Activated CD4-positive, alpha-beta memory T cell treated with anti-CD3 and anti-CD28 coated beads for 36 hours (primary cell): ENCODE measurements around the gene TIAM1. TPM values are rescaled to one million over a fixed set of nuclear protein-coding genes. Genes with fewer than 3 reads are reported as not detected.

Source experiments
- CTCF ChIA-PET: fragments of 350-600 bp; sonication (Branson Sonifier 250); formaldehyde crosslinking; loops from one replicate; lab custom pipeline; 2021; ENCODE audit warnings: antibody characterized with exemption, inconsistent platforms; lab: Charles Lee
- POLR2A ChIA-PET: fragments of 350-600 bp; sonication (Branson Sonifier 250); formaldehyde crosslinking; loops from one replicate; lab custom pipeline; 2021; ENCODE audit warnings: antibody characterized with exemption; lab: Charles Lee
- DNase-seq: peaks from one replicate; pipeline ENCODE4 v3.0.0-alpha.2; 2020
- H3K27ac Mint-ChIP-seq: one replicate; pipeline ENCODE4 v1.8.0; 2021; ENCODE audit warnings: mixed read lengths
- H3K27me3 Mint-ChIP-seq: one replicate; pipeline ENCODE4 v1.8.0; 2021; ENCODE audit warnings: mixed read lengths
- H3K36me3 Mint-ChIP-seq: one replicate; pipeline ENCODE4 v1.8.0; 2021; ENCODE audit warnings: mixed read lengths
- H3K4me1 Mint-ChIP-seq: one replicate; pipeline ENCODE4 v1.8.0; 2021; ENCODE audit warnings: low read depth, mixed read lengths
- H3K4me3 Mint-ChIP-seq: one replicate; pipeline ENCODE4 v1.8.0; 2021; ENCODE audit warnings: mild to moderate bottlenecking, mixed read lengths
- H3K9me3 Mint-ChIP-seq: one replicate; pipeline ENCODE4 v1.8.0; 2021; ENCODE audit warnings: mixed read lengths
- intact Hi-C: fragments of 100-400 bp; cut with micrococcal nuclease; formaldehyde crosslinking; loops from one replicate; pipeline ENCODE4 v1.15.1; 2023
- total RNA-seq, 2 experiments: library from RNA; stranded (reverse); gene quantifications; one replicate each; pipeline ENCODE4 v1.2.3, GENCODE V29; 2021

TIAM1 gene
- total RNA-seq, 2 experiments from 2014 or later: 74.8 to 74.9 TPM

GRCh38 chr21:31281561-31281960 lies 62.5 kb downstream of the TIAM1 start:
- ChIA-PET CTCF (no interaction called here), POLR2A (no interaction called here)
- Mint-ChIP-seq H3K27me3 (no peaks in the 10 kb centered on the region), H3K36me3 (peaks cover 3% of the 10 kb centered on the region), H3K9me3 (no peaks in the 10 kb centered on the region), H3K4me3 (no peak overlapping the region), H3K4me1 (peaks cover 37% of the 10 kb centered on the region), H3K27ac (no peak overlapping the region)
- no peak for DNase-seq
- intact Hi-C loops: no loop called here

DNA sequence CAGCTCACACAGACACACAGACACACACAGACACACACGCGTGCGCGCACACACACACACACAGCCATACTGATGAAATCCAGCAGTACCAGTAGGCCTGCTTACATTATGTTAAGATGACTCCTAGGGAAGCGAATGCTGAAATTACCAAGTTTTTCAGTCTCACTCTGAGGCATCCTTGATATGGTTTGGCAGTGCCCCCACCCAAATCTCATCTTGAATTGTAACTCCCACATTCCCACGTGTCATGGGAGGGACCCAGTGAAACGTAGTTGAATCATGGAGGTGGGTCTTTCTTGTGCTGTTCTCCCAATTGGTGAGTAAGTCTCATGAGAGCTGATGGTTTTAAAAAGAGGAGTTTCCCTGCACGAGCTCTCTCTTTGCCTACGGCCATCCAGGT lies 64.1 kb downstream of the TIAM1 start:
- H3K4me1 Mint-ChIP-seq: peaks cover 35% of the 10 kb centered on the region
- CTCF ChIA-PET: interaction anchor here (0.5 to 1.4 kb wide), 3 partner anchors 81 to 229 kb away, joined by 3 to 6 read pairs (median 3); no protein-coding TSS in a partner anchor
- H3K4me3 Mint-ChIP-seq: no peak overlapping the region
- H3K36me3 Mint-ChIP-seq: peaks cover 6% of the 10 kb centered on the region
- intact Hi-C loops: no loop called here
- peak; percentile 58 for DNase-seq
- H3K27me3 Mint-ChIP-seq: no peaks in the 10 kb centered on the region
- H3K27ac Mint-ChIP-seq: peak overlapping the region; percentile 9
- POLR2A ChIA-PET: no interaction called here
- H3K9me3 Mint-ChIP-seq: no peaks in the 10 kb centered on the region

GRCh38 chr21:31279214-31279613 lies 64.8 kb downstream of the TIAM1 start:
- no peaks in the 10 kb centered on the region for H3K9me3 Mint-ChIP-seq
- intact Hi-C loops: no loop called here
- DNase-seq: no peak
- H3K27me3 Mint-ChIP-seq: no peaks in the 10 kb centered on the region
- no peak overlapping the region for H3K4me3 Mint-ChIP-seq
- CTCF ChIA-PET: no interaction called here
- H3K36me3 Mint-ChIP-seq: peaks cover 7% of the 10 kb centered on the region
- no peak overlapping the region for H3K27ac Mint-ChIP-seq
- H3K4me1 Mint-ChIP-seq: peaks cover 32% of the 10 kb centered on the region
- POLR2A ChIA-PET: no interaction called here

DNA sequence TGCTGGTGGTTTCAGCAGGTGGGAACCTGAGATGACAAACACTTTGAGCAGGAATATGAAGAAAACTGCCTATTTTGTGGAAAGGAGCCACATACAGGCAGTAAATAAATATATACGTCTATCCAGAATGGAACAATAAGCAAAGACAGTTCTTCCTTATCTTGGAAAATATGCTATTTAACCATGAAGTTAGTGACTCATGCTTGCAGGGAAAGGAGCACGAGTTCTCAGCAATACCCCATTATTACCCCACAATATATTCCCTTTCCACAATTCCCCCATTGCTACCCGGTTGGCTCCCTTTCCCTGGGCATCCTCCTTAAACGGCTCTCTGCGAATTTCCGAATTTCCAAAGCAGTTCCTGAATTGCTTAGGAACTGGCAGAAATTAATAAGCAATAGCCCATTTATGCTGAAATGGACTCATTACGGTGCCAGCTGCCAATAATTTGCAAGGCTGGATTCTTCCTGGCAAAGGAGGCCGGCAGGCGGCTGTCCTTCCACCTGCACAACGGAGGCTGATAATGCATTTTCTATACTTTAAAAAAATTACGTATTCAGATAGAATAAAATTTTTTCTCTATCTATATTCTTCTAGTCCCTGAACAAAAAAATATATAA lies 65.4 kb downstream of the TIAM1 start:
- no peak overlapping the region for H3K27ac Mint-ChIP-seq
- no peak overlapping the region for H3K4me3 Mint-ChIP-seq
- intact Hi-C loops: no loop called here
- peaks cover 29% of the 10 kb centered on the region for H3K4me1 Mint-ChIP-seq
- H3K9me3 Mint-ChIP-seq: no peaks in the 10 kb centered on the region
- ChIA-PET POLR2A (no interaction called here), CTCF (no interaction called here)
- peaks cover 8% of the 10 kb centered on the region for H3K36me3 Mint-ChIP-seq
- no peak for DNase-seq
- H3K27me3 Mint-ChIP-seq: no peaks in the 10 kb centered on the region

DNA sequence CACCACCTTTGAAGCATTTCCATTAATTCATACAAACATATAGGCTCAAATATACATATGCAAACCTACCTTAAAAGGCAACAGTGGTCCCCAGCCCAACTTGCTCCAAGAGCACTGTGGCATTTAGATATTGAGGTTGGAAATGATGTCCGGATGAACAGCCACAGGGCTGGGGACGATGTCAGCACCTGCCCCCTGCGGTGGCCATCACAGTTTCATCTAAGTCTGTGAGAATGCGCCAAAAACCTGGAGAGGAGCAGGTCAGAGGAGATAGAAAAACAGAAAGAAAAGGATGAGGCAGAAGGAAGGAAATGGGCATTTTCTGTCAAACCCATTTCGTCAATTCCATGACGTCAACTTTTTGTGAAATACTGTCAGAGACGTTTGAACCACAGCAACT lies 67.4 kb downstream of the TIAM1 start:
- H3K36me3 Mint-ChIP-seq: peaks cover 12% of the 10 kb centered on the region
- H3K9me3 Mint-ChIP-seq: no peaks in the 10 kb centered on the region
- DNase-seq: no peak
- intact Hi-C loops: no loop called here
- CTCF ChIA-PET: interaction anchor here (1.1 kb wide), 1 partner anchor 76 kb away, joined by 3 read pairs; no protein-coding TSS in a partner anchor
- peaks cover 31% of the 10 kb centered on the region for H3K4me1 Mint-ChIP-seq
- no peak overlapping the region for H3K4me3 Mint-ChIP-seq
- POLR2A ChIA-PET: no interaction called here
- H3K27me3 Mint-ChIP-seq: no peaks in the 10 kb centered on the region
- H3K27ac Mint-ChIP-seq: no peak overlapping the region

- intact Hi-C loops: no loop called here
- Mint-ChIP-seq H3K27ac (no peak overlapping the region), H3K9me3 (no peaks in the 10 kb centered on the region), H3K36me3 (peaks cover 12% of the 10 kb centered on the region), H3K4me1 (peaks cover 31% of the 10 kb centered on the region), H3K27me3 (no peaks in the 10 kb centered on the region), H3K4me3 (no peak overlapping the region)
- DNase-seq: no peak
- CTCF ChIA-PET: interaction anchor here (1.1 kb wide), 1 partner anchor 75 kb away, joined by 3 read pairs; no protein-coding TSS in a partner anchor
- POLR2A ChIA-PET: no interaction called here
Measured at GRCh38 chr21:31275901-31276300, 68.2 kb downstream of the TIAM1 start.

DNA sequence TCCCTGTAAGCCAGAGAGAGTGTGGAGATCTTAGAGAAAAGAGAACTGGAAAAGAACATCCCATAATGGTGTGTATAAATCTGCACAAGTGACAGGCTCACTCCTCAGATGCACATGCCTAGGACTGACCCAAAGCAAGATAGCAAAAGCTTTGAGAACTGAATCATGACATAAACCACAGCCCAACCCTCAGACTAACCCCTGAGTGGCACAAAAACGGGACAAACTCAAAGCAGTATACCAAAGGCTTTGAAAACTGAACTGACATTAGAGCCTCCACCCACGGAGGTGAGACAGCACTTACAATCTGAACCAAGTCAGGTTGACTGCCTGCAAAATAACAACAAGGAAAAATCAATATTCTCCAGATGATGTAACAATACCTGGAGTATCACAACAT lies 70.8 kb downstream of the TIAM1 start:
- peak; percentile 67 for DNase-seq
- Mint-ChIP-seq H3K4me1 (peaks cover 22% of the 10 kb centered on the region), H3K36me3 (peaks cover 15% of the 10 kb centered on the region), H3K9me3 (no peaks in the 10 kb centered on the region), H3K4me3 (no peak overlapping the region), H3K27me3 (no peaks in the 10 kb centered on the region), H3K27ac (peak overlapping the region; percentile 14)
- ChIA-PET CTCF (interaction anchor here (0.6 to 1.0 kb wide), 2 partner anchors 74 to 78 kb away, joined by 3 to 4 read pairs; no protein-coding TSS in a partner anchor), POLR2A (interaction anchor here (1.0 kb wide), 2 partner anchors 54 to 89 kb away, joined by 3 to 5 read pairs; no protein-coding TSS in a partner anchor)
- intact Hi-C loops: loop anchor here (1.0 to 2.0 kb wide), 3 partner anchors 21 to 72 kb away; partner anchors contain the start of gene TIAM1

GRCh38 chr21:31268090-31268489 lies 76.0 kb downstream of the TIAM1 start:
- intact Hi-C loops: no loop called here
- H3K4me3 Mint-ChIP-seq: peak overlapping the region; percentile 21
- CTCF ChIA-PET: interaction anchor here (1.2 to 1.4 kb wide), 2 partner anchors 291 to 312 kb away, joined by 4 to 6 read pairs; no protein-coding TSS in a partner anchor

GRCh38 chr21:31267644-31268043 lies 76.4 kb downstream of the TIAM1 start:
- Mint-ChIP-seq H3K9me3 (no peaks in the 10 kb centered on the region), H3K4me3 (peak overlapping the region; percentile 21), H3K27ac (no peak overlapping the region), H3K27me3 (no peaks in the 10 kb centered on the region), H3K4me1 (peaks cover 29% of the 10 kb centered on the region), H3K36me3 (peaks cover 33% of the 10 kb centered on the region)
- ChIA-PET CTCF (interaction anchor here (1.2 to 1.4 kb wide), 2 partner anchors 292 to 313 kb away, joined by 4 to 6 read pairs; no protein-coding TSS in a partner anchor), POLR2A (no interaction called here)
- DNase-seq: no peak
- intact Hi-C loops: no loop called here

More at GRCh38 chr21:31268090-31268489, 76.0 kb downstream of the TIAM1 start:
- H3K27ac Mint-ChIP-seq: peak overlapping the region; percentile 1
- peaks cover 34% of the 10 kb centered on the region for H3K36me3 Mint-ChIP-seq
- H3K27me3 Mint-ChIP-seq: no peaks in the 10 kb centered on the region
- no peak for DNase-seq
- no peaks in the 10 kb centered on the region for H3K9me3 Mint-ChIP-seq
- POLR2A ChIA-PET: no interaction called here
- peaks cover 34% of the 10 kb centered on the region for H3K4me1 Mint-ChIP-seq

DNA sequence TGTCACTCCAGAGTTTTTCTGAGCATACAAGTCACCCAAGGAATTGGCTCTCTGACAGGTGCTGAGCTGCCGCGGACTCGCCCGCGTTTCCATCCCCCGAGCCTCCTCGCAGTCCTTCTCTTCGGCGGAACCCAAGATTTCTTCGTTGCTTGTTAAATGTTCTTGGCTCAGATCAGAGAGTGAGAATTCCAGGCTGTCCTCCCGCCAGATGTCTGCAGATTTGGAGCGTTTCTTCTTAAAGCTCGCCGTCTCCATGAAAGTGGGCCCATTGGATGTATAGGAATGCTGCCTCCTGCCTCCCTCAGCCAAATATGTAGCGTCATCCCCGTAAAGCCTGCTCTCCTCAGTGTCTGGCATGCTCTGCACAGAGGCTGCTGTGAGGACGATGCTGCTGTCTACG lies 77.8 kb downstream of the TIAM1 start:
- H3K4me1 Mint-ChIP-seq: peaks cover 22% of the 10 kb centered on the region
- H3K36me3 Mint-ChIP-seq: peaks cover 33% of the 10 kb centered on the region
- POLR2A ChIA-PET: no interaction called here
- CTCF ChIA-PET: no interaction called here
- no peak overlapping the region for H3K4me3 Mint-ChIP-seq
- H3K27ac Mint-ChIP-seq: no peak overlapping the region
- no peak for DNase-seq
- intact Hi-C loops: no loop called here
- H3K27me3 Mint-ChIP-seq: no peaks in the 10 kb centered on the region
- no peaks in the 10 kb centered on the region for H3K9me3 Mint-ChIP-seq

GRCh38 chr21:31265366-31266013 lies 78.6 kb downstream of the TIAM1 start:
- Mint-ChIP-seq H3K9me3 (no peaks in the 10 kb centered on the region), H3K36me3 (peaks cover 28% of the 10 kb centered on the region), H3K27ac (no peak overlapping the region), H3K4me3 (no peak overlapping the region), H3K27me3 (no peaks in the 10 kb centered on the region), H3K4me1 (peaks cover 25% of the 10 kb centered on the region)
- ChIA-PET CTCF (no interaction called here), POLR2A (interaction anchor here (0.7 kb wide), 1 partner anchor 194 kb away, joined by 4 read pairs; no protein-coding TSS in a partner anchor)
- no peak for DNase-seq
- intact Hi-C loops: no loop called here

DNA sequence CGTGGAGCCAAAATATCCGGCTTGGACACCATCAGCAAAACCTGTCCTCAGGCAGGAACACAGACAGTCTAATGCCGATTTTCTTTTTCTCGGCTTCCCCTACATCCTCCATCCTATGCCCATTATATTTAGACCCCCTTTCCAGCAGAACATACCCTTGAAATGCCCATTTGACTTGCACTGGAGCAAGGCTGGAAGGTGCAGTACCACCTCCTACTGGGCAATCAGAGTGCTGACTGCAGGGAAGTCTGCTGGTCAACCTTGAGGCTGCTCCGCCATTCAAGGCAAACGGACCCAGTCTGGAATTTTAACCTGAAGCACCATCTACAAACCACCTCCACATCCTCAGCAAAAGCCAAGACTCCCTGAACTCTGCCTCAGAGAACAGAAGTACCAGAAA lies 79.5 kb downstream of the TIAM1 start:
- POLR2A ChIA-PET: interaction anchor here (0.6 kb wide), 1 partner anchor 79 kb away, joined by 6 read pairs; the partner anchor contains the start of gene TIAM1
- Mint-ChIP-seq H3K36me3 (peaks cover 28% of the 10 kb centered on the region), H3K9me3 (no peaks in the 10 kb centered on the region), H3K4me3 (no peak overlapping the region), H3K27ac (no peak overlapping the region), H3K27me3 (no peaks in the 10 kb centered on the region), H3K4me1 (peaks cover 25% of the 10 kb centered on the region)
- intact Hi-C loops: no loop called here
- no peak for DNase-seq
- CTCF ChIA-PET: no interaction called here
